A172 (cell line): ENCODE results near the gene CREB3. TPM values are rescaled to one million over a fixed set of nuclear protein-coding genes. Genes with fewer than 3 reads are reported as not detected.

Experiments
- DNase-seq: peaks from one replicate; pipeline ENCODE4 v3.0.0-alpha.2; 2015; ENCODE audit warnings: low spot score
- total RNA-seq: library from RNA; depleted of rRNA; stranded (reverse); fragments of >200 nt; shearing (Covaris generic); gene quantifications from 2 replicates; pipeline ENCODE4 v1.2.3, GENCODE V29; 2014

CREB3 gene
- total RNA-seq, 1 experiment from 2014 or later: 76.5 TPM

DNA sequence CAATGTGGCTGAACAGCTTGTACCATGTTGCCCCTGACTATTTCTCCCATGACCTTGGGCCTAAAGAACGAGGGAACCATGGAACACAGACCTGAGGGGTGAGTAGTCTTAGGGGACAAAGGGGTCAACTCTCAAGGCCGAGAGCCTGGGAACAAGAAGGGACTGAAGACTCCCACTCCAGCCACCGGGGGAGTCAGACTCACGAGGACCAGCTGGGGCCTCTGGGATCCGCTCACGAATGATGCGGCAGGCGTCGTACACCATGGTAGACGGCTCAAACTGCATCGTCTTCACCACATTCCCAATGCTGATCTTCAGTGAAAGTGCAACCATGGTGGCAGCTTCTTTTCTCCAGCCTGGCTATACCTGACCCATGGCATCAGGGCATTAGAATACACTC is 7.1 kb upstream of the CREB3 start:
- DNase-seq: no peak

DNA sequence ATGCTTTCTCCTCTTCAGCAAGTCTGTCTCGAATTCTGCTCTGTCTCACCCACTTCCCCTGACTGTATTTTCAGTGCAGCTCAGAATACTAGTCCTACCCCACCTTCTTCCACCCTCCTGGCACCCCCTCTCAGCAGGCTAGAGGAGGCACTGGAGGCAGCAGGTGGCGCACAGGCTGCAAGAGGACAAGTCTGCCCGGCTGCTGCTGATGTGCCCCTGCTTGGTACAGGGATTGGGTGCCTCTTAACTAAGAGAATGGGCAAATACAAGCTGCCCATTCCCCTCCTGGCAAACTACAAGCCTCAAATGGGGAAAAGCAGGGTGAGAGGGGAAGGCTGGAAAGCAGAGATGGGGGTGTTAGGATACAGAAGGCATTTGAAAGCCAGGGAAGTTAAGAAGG is 5.5 kb upstream of the CREB3 start:
- DNase-seq: peak; percentile 62

DNA sequence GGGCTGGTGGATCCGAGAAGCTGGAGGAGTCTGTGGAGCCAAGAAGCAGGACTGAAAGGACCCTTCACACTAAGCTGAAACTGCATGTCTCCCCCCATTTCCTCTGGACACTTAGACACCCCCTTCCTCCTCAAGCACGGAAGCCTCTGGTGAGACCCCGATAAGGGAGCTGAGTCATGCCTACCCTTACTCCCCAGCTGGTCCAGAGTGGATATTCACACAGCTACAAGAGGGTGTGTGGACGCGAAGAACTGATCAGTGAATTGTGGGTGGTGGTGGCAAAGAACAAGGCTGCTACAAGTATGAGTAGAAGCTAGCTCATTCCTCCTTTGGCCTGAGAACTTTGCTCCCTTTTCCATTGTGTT is 4.8 kb upstream of the CREB3 start:
- DNase-seq: no peak

- DNase-seq: peak; percentile 88
These were observed 4.2 kb upstream of the CREB3 start for GRCh38 chr9:35728041-35728971.

DNA sequence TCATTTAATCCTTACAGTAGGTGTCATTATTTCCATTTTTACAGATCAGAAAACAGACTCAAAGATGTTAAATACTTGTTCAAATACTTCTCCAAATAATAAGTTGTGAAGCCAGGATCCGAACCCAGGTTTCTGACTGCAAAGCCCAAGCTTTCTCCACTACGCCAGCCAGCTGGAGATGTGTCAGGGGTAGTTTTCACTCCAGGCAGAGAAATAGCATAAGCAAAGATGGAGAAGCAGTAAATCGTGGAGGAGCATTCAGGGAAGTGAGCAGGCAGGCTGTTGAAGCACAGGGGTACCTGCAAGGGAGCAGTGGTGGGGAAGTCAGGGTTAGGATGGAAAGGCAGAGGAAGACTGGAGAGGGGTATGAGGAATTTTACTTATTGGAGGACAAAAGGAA is 3.4 kb upstream of the CREB3 start:
- DNase-seq: no peak

- peak; percentile 91 for DNase-seq
These were observed 2.6 kb upstream of the CREB3 start for GRCh38 chr9:35729700-35730485.

DNA sequence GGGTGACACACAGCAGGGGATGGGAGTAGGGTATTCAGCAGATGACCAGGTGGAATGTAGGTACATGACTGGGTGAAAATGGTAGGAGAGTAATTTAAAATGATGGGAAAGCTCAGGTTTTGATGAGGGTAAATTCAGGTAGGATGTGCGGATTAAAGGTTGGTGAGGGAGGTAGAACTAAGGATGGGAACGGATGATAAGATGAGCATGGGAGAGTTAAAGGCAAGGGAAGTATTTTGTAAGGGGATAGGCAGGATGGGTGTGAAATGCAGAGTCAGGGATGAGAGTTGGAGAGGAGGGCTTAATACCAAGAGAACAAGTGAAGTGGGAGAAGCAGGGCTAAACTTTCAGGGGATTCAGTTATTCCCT is 2.0 kb upstream of the CREB3 start:
- no peak for DNase-seq

- no peak for DNase-seq
These were observed 866 bp upstream of the CREB3 start for GRCh38 chr9:35731415-35732184.

- peak; percentile 63 for DNase-seq
These were observed 505 bp downstream of the CREB3 start for GRCh38 chr9:35732800-35733541.

DNA sequence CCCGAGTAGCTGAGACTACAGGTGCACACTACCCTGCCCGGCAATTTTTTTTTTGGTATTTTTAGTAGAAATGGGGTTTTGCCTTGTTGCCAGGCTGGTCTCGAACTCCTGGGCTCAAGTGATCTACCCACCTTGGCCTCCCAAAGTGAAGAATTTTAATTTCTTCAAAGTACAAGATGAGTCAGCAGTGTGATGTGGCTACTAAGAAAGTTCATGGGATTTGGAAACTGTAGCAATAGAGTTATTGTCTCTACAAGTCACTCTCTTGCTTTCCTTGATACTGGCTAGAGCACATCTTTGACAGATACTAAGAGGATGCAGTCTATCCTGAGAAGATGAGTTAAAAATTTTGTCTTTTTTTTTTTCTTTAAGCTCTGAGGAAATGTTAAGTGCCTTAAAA is 1.6 kb downstream of the CREB3 start:
- no peak for DNase-seq

DNA sequence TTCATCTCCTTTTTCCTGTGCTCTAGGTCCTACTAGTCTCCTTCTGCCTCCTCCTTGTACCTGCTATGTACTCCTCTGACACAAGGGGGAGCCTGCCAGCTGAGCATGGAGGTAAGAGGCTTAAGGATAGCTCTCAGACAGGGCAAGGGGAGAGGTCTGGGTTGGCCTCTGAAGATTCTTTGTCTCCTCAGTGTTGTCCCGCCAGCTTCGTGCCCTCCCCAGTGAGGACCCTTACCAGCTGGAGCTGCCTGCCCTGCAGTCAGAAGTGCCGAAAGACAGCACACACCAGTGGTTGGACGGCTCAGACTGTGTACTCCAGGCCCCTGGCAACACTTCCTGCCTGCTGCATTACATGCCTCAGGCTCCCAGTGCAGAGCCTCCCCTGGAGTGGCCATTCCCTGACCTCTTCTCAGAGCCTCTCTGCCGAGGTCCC is 3.8 kb downstream of the CREB3 start:
- DNase-seq: no peak

DNA sequence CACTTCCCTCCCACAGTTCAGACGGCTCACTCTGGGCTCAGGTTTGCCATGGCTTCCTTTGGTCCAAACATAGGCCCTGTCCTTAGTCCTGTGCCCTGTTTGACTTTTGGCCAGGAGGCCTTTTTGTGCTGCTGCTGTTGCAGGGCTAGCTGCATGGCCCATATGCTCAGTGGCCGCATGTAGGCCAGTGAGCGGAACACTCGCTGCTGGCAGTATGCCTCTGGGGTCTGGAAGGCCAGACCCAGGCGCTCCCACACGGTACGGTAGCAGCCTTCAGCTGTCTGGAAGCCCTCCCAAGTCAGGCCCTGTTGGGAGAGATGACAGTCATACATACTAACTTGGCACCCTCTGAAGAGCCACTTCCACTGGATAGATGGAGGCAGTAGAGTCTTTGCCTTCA is 4.7 kb downstream of the CREB3 start:
- DNase-seq: no peak

GRCh38 chr9:35738186-35738585 is 5.7 kb downstream of the CREB3 start:
- no peak for DNase-seq

DNA sequence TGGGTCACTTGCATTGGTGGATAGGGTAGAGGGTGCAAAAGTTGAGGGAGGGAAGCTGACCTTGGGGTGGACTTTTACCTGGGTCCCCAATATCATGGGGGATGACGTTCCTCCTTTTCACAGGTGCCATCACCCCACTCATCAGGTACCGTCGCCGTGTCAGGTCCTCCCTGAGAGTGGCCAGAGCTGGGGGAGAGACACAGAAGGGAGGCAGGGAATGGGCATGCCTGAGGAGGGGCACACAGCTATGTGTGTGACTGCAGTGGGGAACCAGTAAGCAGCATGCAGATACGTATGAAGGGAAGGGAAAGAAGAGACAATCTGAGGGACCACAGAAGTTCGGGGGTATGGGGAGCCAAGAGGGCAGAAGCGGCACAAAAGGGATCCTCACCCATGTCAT is 6.5 kb downstream of the CREB3 start:
- DNase-seq: no peak

GRCh38 chr9:35740243-35740642 is 7.8 kb downstream of the CREB3 start:
- DNase-seq: no peak

DNA sequence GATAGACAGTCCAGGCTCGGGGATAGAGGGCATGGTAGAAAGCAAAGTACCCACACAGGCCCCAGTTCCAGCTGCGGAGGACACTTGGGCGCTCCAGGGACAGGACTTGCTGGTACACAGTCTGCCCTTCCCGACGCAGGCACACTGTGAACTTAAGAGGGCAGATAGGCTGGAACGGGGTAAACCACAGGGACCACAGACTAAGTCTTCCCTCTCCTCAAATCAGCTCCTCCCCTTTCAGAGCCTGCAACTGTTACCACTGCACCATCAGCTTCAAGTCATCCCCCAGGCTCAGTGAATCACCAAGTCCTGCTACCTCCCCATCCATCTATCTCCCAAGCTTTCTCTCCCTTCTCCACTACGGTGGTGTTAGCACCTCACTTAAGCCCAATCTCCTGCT is 9.3 kb downstream of the CREB3 start:
- DNase-seq: no peak

- DNase-seq: no peak
These were observed 11.0 kb downstream of the CREB3 start for GRCh38 chr9:35743452-35743851.

GRCh38 chr9:35743880-35744518 is 11.5 kb downstream of the CREB3 start:
- no peak for DNase-seq

DNA sequence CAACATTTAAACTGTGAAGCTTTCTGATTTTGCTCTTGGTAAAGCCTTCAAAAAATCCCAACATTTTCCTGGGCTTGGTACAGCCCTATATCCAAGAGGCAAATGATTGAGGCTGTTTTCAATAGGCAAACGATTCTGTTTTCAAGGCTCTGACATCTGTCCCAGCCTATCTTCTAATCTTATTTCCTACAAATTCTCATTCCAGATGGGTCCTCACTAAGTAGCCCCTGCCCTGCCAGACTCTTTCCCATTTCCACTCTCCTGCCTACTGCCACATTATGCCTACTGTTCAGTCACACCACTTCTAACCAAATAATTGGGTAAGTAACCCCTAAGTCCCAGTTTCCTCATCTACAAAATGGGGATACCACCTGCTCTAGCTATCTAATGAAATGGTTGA is 13.1 kb downstream of the CREB3 start:
- no peak for DNase-seq

DNA sequence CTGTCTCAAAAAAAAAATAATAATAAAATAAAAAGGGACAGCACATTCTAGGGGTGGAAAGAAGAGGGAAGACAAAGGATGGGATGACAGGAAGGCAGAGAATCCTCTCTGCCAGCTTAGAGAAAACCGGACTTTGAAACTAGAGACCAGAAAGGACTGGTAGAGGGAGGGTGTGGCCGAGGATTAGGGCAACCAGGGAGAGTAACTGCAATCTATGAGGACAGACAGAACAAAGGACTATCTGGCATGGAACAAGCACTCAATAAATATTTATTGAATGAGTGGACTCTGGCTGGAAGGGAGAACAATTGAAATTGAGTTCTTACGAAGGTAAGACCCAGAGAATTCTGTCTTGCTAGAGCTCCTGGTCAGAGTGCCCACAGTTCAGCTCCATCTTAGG is 14.1 kb downstream of the CREB3 start:
- no peak for DNase-seq

GRCh38 chr9:35748242-35748857 is 15.9 kb downstream of the CREB3 start:
- DNase-seq: no peak
